ENCODE measurements around the gene NRG2.

GRCh38 chr5:139925650-139926640, 117.2 kb downstream of the NRG2 start:
- TF ChIP-seq CTCF (IDR thresholded peaks at IDR 0.05) = no peak
- no peak for TF ChIP-seq ZFX (IDR thresholded peaks at IDR 0.05; ENCODE audit: borderline replicate concordance)

Measured in 22Rv1 (cell line).